GM19455 (cell line): ENCODE measurements around the gene LAMB1.

ENCODE experiments used
- ATAC-seq: cut with Tn5 transposase; IDR thresholded peaks from one replicate; pipeline ENCODE4 v1.9.1; 2021; ENCODE audit not compliant: unreplicated experiment

LAMB1 gene

GRCh38 chr7:107999779-108000560 lies 3.0 kb downstream of the LAMB1 start:
- no peak for ATAC-seq

DNA sequence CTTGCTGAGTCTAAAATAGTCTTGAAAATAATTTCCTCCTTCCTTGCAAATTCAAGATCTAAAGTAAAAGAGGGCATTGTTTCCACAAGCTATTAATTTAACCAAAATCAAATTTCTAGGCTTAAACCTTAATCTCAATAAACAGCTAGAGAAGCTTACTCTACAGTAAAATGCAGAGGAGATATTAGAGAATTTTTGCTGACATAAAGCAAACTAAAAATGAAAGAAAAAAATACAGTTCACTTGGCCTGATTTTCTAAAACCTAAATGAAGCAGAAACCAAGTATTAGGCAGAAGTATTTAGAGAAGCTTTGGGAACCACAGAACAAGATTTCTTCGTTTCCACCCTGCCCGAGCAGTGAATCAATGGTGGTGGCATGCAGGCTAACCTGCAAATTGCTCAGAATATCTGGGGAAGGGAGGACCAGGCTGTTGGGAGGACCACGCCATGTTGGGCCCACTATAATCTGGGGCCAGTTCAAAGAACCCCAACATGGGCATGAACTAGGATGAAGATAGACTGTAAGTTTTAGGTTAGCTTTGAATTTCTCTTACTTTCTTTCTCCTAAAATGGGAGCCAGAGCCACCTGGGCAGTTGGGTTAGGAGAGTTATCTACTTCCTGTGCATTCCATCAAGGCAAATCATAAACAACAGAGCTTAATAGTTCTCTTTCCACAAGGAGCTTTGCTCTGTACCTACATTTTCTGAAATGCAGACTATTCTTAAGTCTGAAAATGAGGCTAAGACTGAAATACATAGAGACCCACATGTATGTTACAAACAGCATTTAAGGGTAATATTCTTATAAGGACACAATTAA lies 4.1 kb downstream of the LAMB1 start:
- no peak for ATAC-seq

DNA sequence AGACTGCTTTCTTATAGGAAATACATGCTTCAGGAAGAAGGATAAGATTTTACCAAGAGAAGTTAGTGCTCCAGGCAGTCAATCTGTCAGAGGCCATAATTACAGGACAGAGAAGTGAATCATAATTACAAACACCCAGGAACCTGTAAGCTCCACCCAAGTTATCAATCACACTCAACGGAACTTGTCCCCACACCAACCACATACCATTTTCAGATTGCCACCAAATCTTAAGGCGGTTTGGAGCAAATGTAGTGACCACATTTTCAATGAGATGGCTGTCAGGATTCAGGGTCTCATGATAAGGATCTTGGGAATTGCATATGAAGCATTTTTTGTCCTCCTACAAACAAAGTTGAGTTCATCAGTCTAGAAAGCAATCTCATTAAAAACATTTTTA lies 4.8 kb downstream of the LAMB1 start:
- ATAC-seq, result no peak

GRCh38 chr7:107996072-107996882 lies 6.7 kb downstream of the LAMB1 start:
- no peak for ATAC-seq

GRCh38 chr7:107995184-107996071 lies 7.5 kb downstream of the LAMB1 start:
- ATAC-seq, result no peak

- ATAC-seq, result no peak
These were observed 8.4 kb downstream of the LAMB1 start for GRCh38 chr7:107994421-107995030.

- ATAC-seq, result no peak
These were observed 9.1 kb downstream of the LAMB1 start for GRCh38 chr7:107993891-107994291.

- no peak for ATAC-seq
These were observed 13.2 kb downstream of the LAMB1 start for GRCh38 chr7:107989618-107990373.

DNA sequence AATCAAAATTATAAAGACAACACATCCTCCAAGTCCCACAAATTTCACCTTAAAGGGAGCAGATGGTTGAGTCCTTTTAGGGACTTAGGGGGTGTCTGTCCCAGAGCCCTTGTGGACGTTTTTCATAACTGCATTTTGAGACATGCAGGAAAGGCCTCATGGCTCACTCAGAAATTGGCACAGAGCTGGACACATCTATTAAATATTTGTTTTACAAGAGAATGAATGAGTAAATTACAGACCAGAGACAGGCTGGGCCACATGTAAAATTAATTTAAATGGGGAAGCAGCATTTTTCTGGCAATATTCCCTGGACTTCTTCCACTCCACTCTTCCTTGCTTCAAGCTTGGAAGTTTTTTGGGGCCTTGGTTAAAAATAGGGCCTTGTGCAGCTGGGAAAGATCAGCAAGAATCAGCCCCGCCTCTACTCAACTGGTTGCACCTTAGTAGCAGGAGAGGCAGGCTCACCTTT lies 20.0 kb downstream of the LAMB1 start:
- no peak for ATAC-seq

GRCh38 chr7:107982042-107982840 lies 20.7 kb downstream of the LAMB1 start:
- ATAC-seq, result no peak

DNA sequence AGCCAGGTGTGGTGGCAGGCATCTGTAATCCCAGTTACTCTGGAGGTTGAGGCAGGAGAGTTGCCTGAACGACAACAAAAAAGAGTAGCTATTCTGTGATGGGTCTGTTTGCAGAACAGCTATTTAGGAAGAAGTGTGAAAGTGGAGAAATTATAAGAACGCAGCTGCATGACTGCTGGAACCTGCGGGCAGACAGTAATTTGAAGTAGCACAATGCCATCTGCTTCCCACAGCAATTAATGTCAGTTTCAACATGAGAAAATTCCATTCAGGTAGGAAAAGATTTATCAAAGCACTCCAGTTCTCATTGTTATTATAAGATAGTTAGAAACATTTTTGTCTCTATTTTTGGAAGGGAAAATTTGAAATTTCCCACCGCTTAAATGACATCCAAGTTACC lies 21.5 kb downstream of the LAMB1 start:
- ATAC-seq, result no peak

- ATAC-seq, result no peak
These were observed 22.2 kb downstream of the LAMB1 start for GRCh38 chr7:107980671-107981190.

- no peak for ATAC-seq
These were observed 22.8 kb downstream of the LAMB1 start for GRCh38 chr7:107980171-107980570.

- no peak for ATAC-seq
These were observed 24.0 kb downstream of the LAMB1 start for GRCh38 chr7:107978815-107979408.

DNA sequence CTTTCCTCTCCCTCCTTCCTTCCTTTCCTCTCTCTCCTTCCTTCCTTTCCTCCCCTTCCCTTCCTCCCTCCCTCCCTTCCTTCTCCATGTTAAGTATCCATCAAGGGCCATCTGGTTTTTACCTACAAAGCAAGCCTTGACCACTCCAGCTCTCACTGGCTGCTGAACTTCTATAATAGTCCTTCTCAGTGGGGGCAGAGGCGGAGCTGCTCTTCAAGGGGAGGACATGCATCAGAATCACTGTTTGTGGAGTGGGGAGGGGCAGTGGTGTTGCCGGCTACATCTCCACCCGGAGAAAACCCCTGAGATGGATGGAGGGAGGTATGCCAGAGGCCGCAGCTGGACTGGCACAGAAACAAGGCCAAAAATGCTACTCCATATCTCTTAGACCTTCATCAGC lies 25.9 kb downstream of the LAMB1 start:
- no peak for ATAC-seq

GRCh38 chr7:107976620-107977019 lies 26.3 kb downstream of the LAMB1 start:
- ATAC-seq, result no peak

GRCh38 chr7:107975394-107976013 lies 27.5 kb downstream of the LAMB1 start:
- no peak for ATAC-seq
